ENCODE data around the gene ACOD1.
A peak's percentile ranks its signal among the peaks of the same experiment; 100 is the strongest.
"Not testable (repeated sequence)": the region's sequence is repeated elsewhere in the genome, so short reads cannot be mapped to it uniquely, and the experiment has no call there.

The ACOD1 gene

GRCh38 chr13:76955193-76955592 lies 6.9 kb downstream of the ACOD1 start:
- no peak for DNase-seq

GRCh38 chr13:76955661-76956060 lies 7.3 kb downstream of the ACOD1 start:
- DNase-seq = no peak

- no peak for DNase-seq
Observed at GRCh38 chr13:76958841-76959432, 10.6 kb downstream of the ACOD1 start.

GRCh38 chr13:76959734-76960133 lies 11.4 kb downstream of the ACOD1 start:
- not testable (repeated sequence) for DNase-seq

GRCh38 chr13:76965759-76966421 lies 17.6 kb downstream of the ACOD1 start:
- DNase-seq = no peak

- no peak for DNase-seq
Observed at GRCh38 chr13:76967031-76967430, 18.7 kb downstream of the ACOD1 start.

GRCh38 chr13:76968041-76968440 lies 19.7 kb downstream of the ACOD1 start:
- DNase-seq = no peak

- no peak for DNase-seq
Observed at GRCh38 chr13:76969488-76970365, 21.4 kb downstream of the ACOD1 start.

- no peak for DNase-seq
Observed at GRCh38 chr13:76971215-76971614, 22.9 kb downstream of the ACOD1 start.

- DNase-seq = no peak
Observed at GRCh38 chr13:76971851-76972829, 23.8 kb downstream of the ACOD1 start.

- no peak for DNase-seq
Observed at GRCh38 chr13:76973920-76974617, 25.8 kb downstream of the ACOD1 start.

GRCh38 chr13:76974618-76974975 lies 26.3 kb downstream of the ACOD1 start:
- DNase-seq = no peak

- no peak for DNase-seq
Observed at GRCh38 chr13:76975863-76976262, 27.6 kb downstream of the ACOD1 start.

- no peak for DNase-seq
Observed at GRCh38 chr13:76976490-76976889, 28.2 kb downstream of the ACOD1 start.

GRCh38 chr13:76976929-76977328 lies 28.6 kb downstream of the ACOD1 start:
- no peak for DNase-seq

- DNase-seq = peak; percentile 81
Observed at GRCh38 chr13:76980075-76980718, 31.9 kb downstream of the ACOD1 start.

GRCh38 chr13:76982061-76982460 lies 33.8 kb downstream of the ACOD1 start:
- no peak for DNase-seq

GRCh38 chr13:76983676-76984075 lies 35.4 kb downstream of the ACOD1 start:
- DNase-seq = no peak

GRCh38 chr13:76991432-76991795 lies 43.1 kb downstream of the ACOD1 start:
- DNase-seq = peak; percentile 85

GRCh38 chr13:76991796-76992547 lies 43.7 kb downstream of the ACOD1 start, which contains the start of gene CLN5:
Gene CLN5, plus strand, starts transcription at chr13:76992081. Its CDS starts 18 bp downstream, at chr13:76992099.
- peak; percentile 91 for DNase-seq

GRCh38 chr13:76992548-76993001 lies 44.3 kb downstream of the ACOD1 start:
- no peak for DNase-seq
